ENCODE measurements around the gene HSD17B8.

DNA sequence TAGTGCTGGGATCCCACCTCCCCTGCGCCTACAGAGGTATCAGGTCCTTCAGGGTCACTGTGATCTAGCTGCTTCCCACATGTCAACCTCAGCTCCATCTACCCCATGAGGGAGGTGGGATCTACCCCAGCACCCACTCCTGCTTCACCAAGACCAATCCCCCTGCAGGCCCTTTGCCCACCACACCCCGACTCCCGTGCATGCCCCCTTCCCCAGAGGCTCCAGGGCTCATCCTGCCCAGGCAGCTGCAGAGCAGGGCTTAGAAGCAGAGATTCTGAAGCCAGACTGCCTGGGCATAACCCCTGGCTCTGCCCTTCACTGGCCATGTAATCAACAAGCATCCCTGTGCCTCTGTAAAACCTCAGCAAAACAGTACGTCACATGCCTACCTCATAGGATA lies 29.7 kb upstream of the HSD17B8 start:
- TF ChIP-seq POLR2A (IDR thresholded peaks at IDR 0.05), result no peak
- TF ChIP-seq, protein P1, sequence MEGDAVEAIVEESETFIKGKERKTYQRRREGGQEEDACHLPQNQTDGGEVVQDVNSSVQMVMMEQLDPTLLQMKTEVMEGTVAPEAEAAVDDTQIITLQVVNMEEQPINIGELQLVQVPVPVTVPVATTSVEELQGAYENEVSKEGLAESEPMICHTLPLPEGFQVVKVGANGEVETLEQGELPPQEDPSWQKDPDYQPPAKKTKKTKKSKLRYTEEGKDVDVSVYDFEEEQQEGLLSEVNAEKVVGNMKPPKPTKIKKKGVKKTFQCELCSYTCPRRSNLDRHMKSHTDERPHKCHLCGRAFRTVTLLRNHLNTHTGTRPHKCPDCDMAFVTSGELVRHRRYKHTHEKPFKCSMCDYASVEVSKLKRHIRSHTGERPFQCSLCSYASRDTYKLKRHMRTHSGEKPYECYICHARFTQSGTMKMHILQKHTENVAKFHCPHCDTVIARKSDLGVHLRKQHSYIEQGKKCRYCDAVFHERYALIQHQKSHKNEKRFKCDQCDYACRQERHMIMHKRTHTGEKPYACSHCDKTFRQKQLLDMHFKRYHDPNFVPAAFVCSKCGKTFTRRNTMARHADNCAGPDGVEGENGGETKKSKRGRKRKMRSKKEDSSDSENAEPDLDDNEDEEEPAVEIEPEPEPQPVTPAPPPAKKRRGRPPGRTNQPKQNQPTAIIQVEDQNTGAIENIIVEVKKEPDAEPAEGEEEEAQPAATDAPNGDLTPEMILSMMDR (IDR thresholded peaks at IDR 0.05), result no peak

All from lower leg skin (tissue), 3 donors.